ENCODE data around the gene SLC39A11.

SLC39A11 gene

GRCh38 chr17:72644492-72644891 is 448.0 kb downstream of the SLC39A11 start:
- no peak for TF ChIP-seq EP300 (IDR thresholded peaks at IDR 0.05; ENCODE audit: borderline replicate concordance)
- no peak for TF ChIP-seq FOXM1 (IDR thresholded peaks at IDR 0.05; ENCODE audit: borderline replicate concordance, low read depth)
- TF ChIP-seq MAX (IDR thresholded peaks at IDR 0.05): no peak
- no peak for TF ChIP-seq CEBPB (IDR thresholded peaks at IDR 0.05)
- no peak for TF ChIP-seq REST (IDR thresholded peaks at IDR 0.05; ENCODE audit: low read depth)

GRCh38 chr17:72643575-72644216 is 448.8 kb downstream of the SLC39A11 start:
- TF ChIP-seq FOXM1 (IDR thresholded peaks at IDR 0.05; ENCODE audit: borderline replicate concordance, low read depth) (no peak), YY1 (IDR thresholded peaks at IDR 0.05; ENCODE audit: low read depth) (no peak), EGR1 (IDR thresholded peaks at IDR 0.05) (no peak), TCF12 (IDR thresholded peaks at IDR 0.05; ENCODE audit: low read depth) (no peak), TEAD4 (IDR thresholded peaks at IDR 0.05) (no peak), ZBTB7A (IDR thresholded peaks at IDR 0.05; ENCODE audit: low read depth) (no peak), TAF1 (IDR thresholded peaks at IDR 0.05; ENCODE audit: low read depth) (no peak), NFIC (IDR thresholded peaks at IDR 0.05) (no peak), CEBPB (IDR thresholded peaks at IDR 0.05) (no peak)

GRCh38 chr17:72642720-72643119 is 449.8 kb downstream of the SLC39A11 start:
- TF ChIP-seq NFIC (IDR thresholded peaks at IDR 0.05): no peak
- TF ChIP-seq YY1 (IDR thresholded peaks at IDR 0.05; ENCODE audit: low read depth): no peak
- no peak for TF ChIP-seq TAF1 (IDR thresholded peaks at IDR 0.05; ENCODE audit: low read depth)
- TF ChIP-seq TCF12 (IDR thresholded peaks at IDR 0.05; ENCODE audit: low read depth): no peak
- TF ChIP-seq ZBTB7A (IDR thresholded peaks at IDR 0.05; ENCODE audit: low read depth): no peak
- TF ChIP-seq EGR1 (IDR thresholded peaks at IDR 0.05): no peak
- TF ChIP-seq EP300 (IDR thresholded peaks at IDR 0.05; ENCODE audit: borderline replicate concordance): no peak
- TF ChIP-seq CEBPB (IDR thresholded peaks at IDR 0.05): no peak
- TF ChIP-seq TEAD4 (IDR thresholded peaks at IDR 0.05): no peak
- TF ChIP-seq REST (IDR thresholded peaks at IDR 0.05; ENCODE audit: low read depth): no peak

- TF ChIP-seq FOXM1 (IDR thresholded peaks at IDR 0.05; ENCODE audit: borderline replicate concordance, low read depth) (no peak), EGR1 (IDR thresholded peaks at IDR 0.05) (0 out of 2 replicates have a peak, but pooled peaks have one; percentile 4), NFIC (IDR thresholded peaks at IDR 0.05) (peak; percentile 59; the same call in 1 of the 2 replicates), CEBPB (IDR thresholded peaks at IDR 0.05) (no peak), USF1 (IDR thresholded peaks at IDR 0.05) (no peak), TAF1 (IDR thresholded peaks at IDR 0.05; ENCODE audit: low read depth) (no peak), REST (IDR thresholded peaks at IDR 0.05; ENCODE audit: low read depth) (no peak), EP300 (IDR thresholded peaks at IDR 0.05; ENCODE audit: borderline replicate concordance) (peak; percentile 74), ZBTB7A (IDR thresholded peaks at IDR 0.05; ENCODE audit: low read depth) (peak; percentile 48; the same call in 1 of the 2 replicates), RAD21 (IDR thresholded peaks at IDR 0.05; ENCODE audit: low read depth) (no peak; the same call in 1 of the 2 replicates), TEAD4 (IDR thresholded peaks at IDR 0.05) (peak; percentile 33; the same call in 1 of the 2 replicates), TCF12 (IDR thresholded peaks at IDR 0.05; ENCODE audit: low read depth) (peak; percentile 77; the same call in 1 of the 2 replicates), YY1 (IDR thresholded peaks at IDR 0.05; ENCODE audit: low read depth) (no peak), MAX (IDR thresholded peaks at IDR 0.05) (peak; percentile 96), CREB1 (IDR thresholded peaks at IDR 0.05; ENCODE audit: low read depth) (no peak)
These were observed 451.9 kb downstream of the SLC39A11 start for GRCh38 chr17:72640415-72641165.
